GM19351 (cell line): ENCODE data around the gene MRAS.
"Not testable (repeated sequence)": the region's sequence is repeated elsewhere in the genome, so short reads cannot be mapped to it uniquely, and the experiment has no call there.

Experiments
- ATAC-seq: cut with Tn5 transposase; IDR thresholded peaks from one replicate; pipeline ENCODE4 v1.9.1; 2021; ENCODE audit warnings: mild to moderate bottlenecking, moderate library complexity; ENCODE audit not compliant: unreplicated experiment

The MRAS gene

GRCh38 chr3:138442433-138442832 lies 94.1 kb downstream of the MRAS start:
- no peak for ATAC-seq

GRCh38 chr3:138443091-138443490 lies 94.7 kb downstream of the MRAS start:
- no peak for ATAC-seq

- ATAC-seq, result no peak
These were observed 95.4 kb downstream of the MRAS start for GRCh38 chr3:138443521-138444503.

GRCh38 chr3:138445236-138445635 lies 96.9 kb downstream of the MRAS start:
- no peak for ATAC-seq

GRCh38 chr3:138445654-138446053 lies 97.3 kb downstream of the MRAS start:
- no peak for ATAC-seq

GRCh38 chr3:138448631-138449030 lies 100.3 kb downstream of the MRAS start:
- ATAC-seq, result no peak

GRCh38 chr3:138449490-138449889 lies 101.1 kb downstream of the MRAS start:
- ATAC-seq, result no peak

GRCh38 chr3:138450181-138450580 lies 101.8 kb downstream of the MRAS start:
- ATAC-seq, result no peak

- ATAC-seq, result no peak
These were observed 102.5 kb downstream of the MRAS start for GRCh38 chr3:138450704-138451424.

- no peak for ATAC-seq
These were observed 103.3 kb downstream of the MRAS start for GRCh38 chr3:138451595-138452162.

- no peak for ATAC-seq
These were observed 104.1 kb downstream of the MRAS start for GRCh38 chr3:138452436-138452835.

- ATAC-seq, result not testable (repeated sequence)
These were observed 105.6 kb downstream of the MRAS start for GRCh38 chr3:138453940-138454339.
